CD4-positive, CD25-positive, alpha-beta regulatory T cell (primary cell): ENCODE measurements around the gene ANXA9. TPM values are rescaled to one million over a fixed set of nuclear protein-coding genes. Genes with fewer than 3 reads are reported as not detected.

Experiments used
- ATAC-seq, 2 donors: fragments of 150-1000 bp; cut with Tn5 transposase; one replicate each; pipeline ENCODE4 v1.10.0; 2021; ENCODE audit warnings: low read depth in 2 of 2, moderate number of reproducible peaks in 2 of 2, moderate library complexity in 1 of 2
- DNase-seq, 3 donors: peaks; one replicate each; pipeline versions ENCODE4 v3.0.0 to v3.0.0-alpha.2; 2012 to 2022; ENCODE audit warnings: mixed read lengths in 1 of 3
- H3K27ac ChIP-seq: one replicate; pipeline ENCODE4 v1.7.0; 2013; ENCODE audit warnings: mild to moderate bottlenecking, low read length; ENCODE audit not compliant: insufficient read depth, poor library complexity, severe bottlenecking
- H3K27me3 ChIP-seq: one replicate; pipeline ENCODE4 v1.7.0; 2013; ENCODE audit warnings: low read length; ENCODE audit not compliant: control insufficient read depth, insufficient read depth
- H3K36me3 ChIP-seq: one replicate; pipeline ENCODE4 v1.7.0; 2013; ENCODE audit warnings: mild to moderate bottlenecking, low read length, moderate library complexity; ENCODE audit not compliant: control insufficient read depth, insufficient read depth
- H3K4me1 ChIP-seq: 2 replicates; pipeline ENCODE4 v1.7.0; 2013; ENCODE audit warnings: mild to moderate bottlenecking, low read length; ENCODE audit not compliant: insufficient read depth, control insufficient read depth, poor library complexity, severe bottlenecking
- H3K4me3 ChIP-seq: one replicate; pipeline ENCODE4 v1.7.0; 2013; ENCODE audit warnings: low read depth, mild to moderate bottlenecking, low read length, moderate library complexity
- H3K9me3 ChIP-seq, 2 experiments: 1 replicate in 1 of 2; 2 replicates in 1 of 2; pipeline ENCODE4 v1.7.0; 2013; ENCODE audit warnings: low read length in 2 of 2, mild to moderate bottlenecking in 1 of 2, moderate library complexity in 1 of 2; ENCODE audit not compliant: control insufficient read depth in 2 of 2
- H3K27ac Mint-ChIP-seq, 3 donors: one replicate each; pipeline ENCODE4 v1.8.0; 2020 to 2022; ENCODE audit warnings: mild to moderate bottlenecking in 3 of 3, mixed read lengths in 3 of 3, moderate library complexity in 2 of 3
- H3K27me3 Mint-ChIP-seq: one replicate; pipeline ENCODE4 v1.8.0; 2022; ENCODE audit warnings: mild to moderate bottlenecking, mixed read lengths
- H3K36me3 Mint-ChIP-seq: one replicate; pipeline ENCODE4 v1.8.0; 2020; ENCODE audit warnings: mixed read lengths
- H3K4me1 Mint-ChIP-seq, 4 donors: one replicate each; pipeline ENCODE4 v1.8.0; 2020 to 2022; ENCODE audit warnings: mixed read lengths in 4 of 4, mild to moderate bottlenecking in 1 of 4
- H3K4me3 Mint-ChIP-seq, 4 donors: one replicate each; pipeline ENCODE4 v1.8.0; 2020 to 2022; ENCODE audit warnings: mild to moderate bottlenecking in 4 of 4, mixed read lengths in 4 of 4, moderate library complexity in 3 of 4
- H3K9me3 Mint-ChIP-seq, 7 donors: one replicate each; pipeline ENCODE4 v1.8.0; 2020 to 2022; ENCODE audit warnings: mixed read lengths in 7 of 7, mild to moderate bottlenecking in 3 of 7, moderate library complexity in 2 of 7
- polyA plus RNA-seq, 4 donors: library from polyadenylated mRNA; unstranded; fragments of 300-500 nt; fragmentation: Illumina TruSeq; gene quantifications; one replicate each; pipeline ENCODE4 v1.2.3, GENCODE V29; 2021
- total RNA-seq: library from RNA; stranded (reverse); gene quantifications from one replicate; pipeline ENCODE4 v1.2.3, GENCODE V29; 2022

Gene ANXA9
- total and polyA plus RNA-seq, 5 donors from 2014 or later: not detected

DNA sequence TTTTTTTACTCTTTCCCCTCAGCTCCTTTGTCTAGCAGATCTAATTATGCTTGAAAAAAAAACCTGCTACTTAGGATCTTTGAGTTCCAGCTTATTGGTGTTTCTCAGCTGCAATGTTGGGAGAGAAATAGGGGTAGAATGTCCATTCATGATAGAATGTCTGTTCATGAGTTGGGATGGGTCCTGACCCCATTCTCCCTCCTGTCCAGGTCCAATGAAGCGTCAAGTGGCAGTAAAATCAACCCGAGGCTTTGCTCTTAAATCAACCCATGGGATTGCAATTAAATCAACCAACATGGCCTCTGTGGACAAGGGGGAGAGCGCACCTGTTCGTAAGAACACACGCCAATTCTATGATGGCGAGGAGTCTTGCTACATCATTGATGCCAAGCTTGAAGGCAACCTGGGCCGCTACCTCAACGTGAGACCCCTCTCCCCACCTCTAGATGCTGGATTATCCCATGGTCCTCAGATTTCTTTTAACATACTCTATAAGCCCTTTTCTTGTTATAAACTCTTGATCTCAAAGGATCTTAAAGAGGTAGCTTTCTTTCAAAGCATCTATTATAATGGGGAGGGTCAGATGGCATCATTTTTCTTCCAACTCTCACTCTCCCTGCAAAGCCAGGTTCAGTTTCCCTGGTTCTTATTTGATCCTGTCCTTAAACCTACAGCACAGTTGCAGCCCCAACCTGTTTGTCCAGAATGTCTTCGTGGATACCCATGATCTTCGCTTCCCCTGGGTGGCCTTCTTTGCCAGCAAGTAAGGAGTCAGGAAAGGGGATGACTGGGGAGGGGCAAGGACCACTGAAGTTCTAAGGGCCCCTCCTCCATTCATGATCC is 18.6 kb upstream of the ANXA9 start:
- Histone ChIP-seq H3K27me3 (no peaks in the 10 kb centered on the region), H3K4me3 (no peak overlapping the region), H3K4me1 (no peaks in the 10 kb centered on the region), H3K27ac (no peak overlapping the region), H3K36me3 (peaks cover 91% of the 10 kb centered on the region), H3K9me3 (no peaks in the 10 kb centered on the region)
- Mint-ChIP-seq H3K36me3 (peaks cover 59% of the 10 kb centered on the region), H3K4me3 (no peak overlapping the region), H3K4me1 (peaks cover 0 to 4% (median 2%) of the 10 kb centered on the region in 4 donors), H3K27ac (peak overlapping the region in 1 of 3 donors; percentile 72), H3K27me3 (no peaks in the 10 kb centered on the region), H3K9me3 (no peaks in the 10 kb centered on the region)
- ATAC-seq: no peak
- DNase-seq: no peak

DNA sequence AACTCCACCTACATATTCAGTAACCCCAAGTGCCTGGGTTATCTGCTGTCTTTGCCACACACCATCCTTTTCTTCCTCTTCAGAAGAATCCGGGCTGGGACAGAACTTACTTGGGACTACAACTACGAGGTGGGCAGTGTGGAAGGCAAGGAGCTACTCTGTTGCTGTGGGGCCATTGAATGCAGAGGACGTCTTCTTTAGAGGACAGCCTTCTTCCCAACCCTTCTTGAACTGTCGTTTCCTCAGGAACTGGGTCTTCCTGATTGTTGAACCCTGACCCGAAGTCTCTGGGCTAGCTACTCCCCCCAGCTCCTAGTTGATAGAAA is 18.0 kb upstream of the ANXA9 start:
- DNase-seq (no peak), ATAC-seq (no peak)
- Histone ChIP-seq H3K4me3 (no peak overlapping the region), H3K27ac (no peak overlapping the region), H3K9me3 (no peaks in the 10 kb centered on the region), H3K36me3 (peaks cover 93% of the 10 kb centered on the region), H3K27me3 (no peaks in the 10 kb centered on the region), H3K4me1 (no peaks in the 10 kb centered on the region)
- no peaks in the 10 kb centered on the region for H3K9me3 Mint-ChIP-seq
- H3K4me1 Mint-ChIP-seq: peaks cover 0 to 9% (median 7%) of the 10 kb centered on the region in 4 donors
- H3K27ac Mint-ChIP-seq: peak overlapping the region in 1 of 3 donors; percentile 72
- H3K4me3 Mint-ChIP-seq: no peak overlapping the region
- no peaks in the 10 kb centered on the region for H3K27me3 Mint-ChIP-seq
- peaks cover 61% of the 10 kb centered on the region for H3K36me3 Mint-ChIP-seq

DNA sequence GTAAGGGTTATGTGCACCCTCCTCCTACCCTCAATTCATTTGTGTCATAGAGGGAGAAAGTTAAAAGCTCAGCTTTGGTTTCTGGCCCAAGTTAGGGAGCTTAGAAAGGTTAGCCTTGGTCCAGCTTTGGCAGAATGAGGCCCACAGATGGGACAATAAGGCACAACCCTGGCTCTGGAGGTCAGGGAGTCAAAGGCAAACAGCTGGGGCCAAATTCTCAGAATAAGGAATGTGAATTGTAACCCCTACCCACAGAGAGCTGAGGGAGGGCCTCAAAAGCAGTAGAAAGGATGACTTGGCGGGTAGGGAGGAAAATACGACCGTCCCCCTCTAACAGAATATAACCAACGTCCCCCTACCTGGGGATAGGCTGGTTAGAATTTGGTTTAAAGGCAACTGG is 16.5 kb upstream of the ANXA9 start:
- no peaks in the 10 kb centered on the region for H3K27me3 Mint-ChIP-seq
- ATAC-seq: no peak
- peaks cover 80% of the 10 kb centered on the region for H3K36me3 ChIP-seq

DNA sequence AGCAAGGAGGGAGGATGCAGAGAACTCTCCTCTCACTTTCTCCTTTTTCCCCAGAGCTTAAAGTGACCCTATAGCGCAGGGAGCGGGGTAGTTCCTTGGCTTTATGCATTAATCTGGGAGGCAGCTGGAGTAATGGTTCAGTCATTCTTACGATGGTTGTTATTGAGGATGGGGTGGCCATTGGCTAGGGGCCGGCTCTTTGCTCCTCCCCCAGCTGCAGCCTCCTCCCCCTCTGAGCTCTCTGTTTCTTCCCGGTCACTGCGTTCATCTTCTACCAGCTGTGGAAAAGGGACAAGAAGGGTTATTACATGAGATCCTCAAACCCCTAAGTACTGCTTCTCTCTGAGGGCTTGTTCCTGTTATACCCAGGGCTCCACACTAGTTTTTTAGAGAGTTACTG is 16.1 kb upstream of the ANXA9 start:
- H3K27ac Mint-ChIP-seq: no peak overlapping the region
- no peak overlapping the region for H3K4me3 ChIP-seq
- DNase-seq: no peak
- no peaks in the 10 kb centered on the region for H3K9me3 Mint-ChIP-seq
- peaks cover 49% of the 10 kb centered on the region for H3K36me3 Mint-ChIP-seq
- ATAC-seq: no peak
- no peaks in the 10 kb centered on the region for H3K27me3 ChIP-seq
- peaks cover 10 to 21% (median 16%) of the 10 kb centered on the region in 4 donors for H3K4me1 Mint-ChIP-seq
- H3K27ac ChIP-seq: no peak overlapping the region
- peaks cover 5% of the 10 kb centered on the region for H3K4me1 ChIP-seq
- H3K9me3 ChIP-seq: no peaks in the 10 kb centered on the region
- H3K36me3 ChIP-seq: peaks cover 76% of the 10 kb centered on the region
- no peaks in the 10 kb centered on the region for H3K27me3 Mint-ChIP-seq
- no peak overlapping the region for H3K4me3 Mint-ChIP-seq

More for the DNA sequence above, 16.5 kb upstream of the ANXA9 start:
- Mint-ChIP-seq H3K9me3 (no peaks in the 10 kb centered on the region), H3K36me3 (peaks cover 50% of the 10 kb centered on the region), H3K4me1 (peaks cover 7 to 17% (median 12%) of the 10 kb centered on the region in 4 donors), H3K27ac (no peak overlapping the region), H3K4me3 (no peak overlapping the region)
- Histone ChIP-seq H3K4me3 (no peak overlapping the region), H3K9me3 (no peaks in the 10 kb centered on the region), H3K27ac (no peak overlapping the region), H3K4me1 (peaks cover under 1% of the 10 kb centered on the region), H3K27me3 (no peaks in the 10 kb centered on the region)
- DNase-seq: no peak

DNA sequence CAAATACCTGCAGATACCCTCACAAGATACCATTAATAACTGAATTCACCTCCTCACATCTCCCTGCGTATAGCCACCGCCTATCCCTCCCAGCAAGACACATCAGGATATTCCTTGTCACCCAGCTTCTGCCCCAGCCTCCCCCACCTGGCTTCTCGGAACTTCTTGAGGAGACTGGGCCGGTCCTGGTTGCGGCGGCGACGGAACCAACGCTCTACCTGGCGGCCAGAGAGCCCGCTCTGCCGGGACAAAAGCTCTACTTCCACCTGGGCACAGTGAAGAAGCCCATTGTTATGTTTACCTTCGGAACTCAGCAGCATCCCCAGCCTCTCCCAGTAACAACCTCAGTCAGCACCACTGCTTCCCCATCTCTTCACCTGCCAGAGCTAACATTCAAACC is 14.2 kb upstream of the ANXA9 start:
- DNase-seq: no peak

DNA sequence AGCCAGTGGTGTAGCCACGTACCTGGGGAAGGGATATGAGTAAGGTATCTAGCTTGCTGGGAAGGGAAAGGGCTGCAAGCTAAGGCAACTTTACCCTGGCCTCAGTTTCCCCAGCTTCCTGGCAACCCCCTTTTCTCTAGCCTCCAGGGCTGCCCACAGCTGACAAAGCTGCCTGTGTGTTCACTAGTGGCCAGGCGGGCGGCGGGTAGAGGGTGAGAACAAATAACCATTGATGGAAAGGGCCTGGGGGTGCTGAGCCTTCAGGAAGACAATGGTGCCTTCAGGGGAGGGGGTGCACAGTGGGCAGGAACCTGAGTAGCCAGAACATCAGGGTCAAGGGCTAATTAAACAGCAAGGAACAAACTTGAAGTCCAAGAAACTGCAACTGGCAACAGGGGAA is 13.6 kb upstream of the ANXA9 start:
- H3K4me1 ChIP-seq: peaks cover 29% of the 10 kb centered on the region
- peaks cover 10 to 46% (median 39%) of the 10 kb centered on the region in 4 donors for H3K4me1 Mint-ChIP-seq
- H3K27ac ChIP-seq: no peak overlapping the region
- H3K4me3 Mint-ChIP-seq: peak overlapping the region in 1 of 4 donors; percentile 80
- no peak for DNase-seq
- peak overlapping the region in 1 of 3 donors; percentile 33 for H3K27ac Mint-ChIP-seq
- no peak for ATAC-seq
- H3K27me3 ChIP-seq: no peaks in the 10 kb centered on the region
- H3K9me3 ChIP-seq: no peaks in the 10 kb centered on the region
- no peak overlapping the region for H3K4me3 ChIP-seq
- no peaks in the 10 kb centered on the region for H3K9me3 Mint-ChIP-seq
- H3K27me3 Mint-ChIP-seq: no peaks in the 10 kb centered on the region
- H3K36me3 ChIP-seq: peaks cover 54% of the 10 kb centered on the region
- peaks cover 37% of the 10 kb centered on the region for H3K36me3 Mint-ChIP-seq

More for the DNA sequence above, 14.2 kb upstream of the ANXA9 start:
- Mint-ChIP-seq H3K4me1 (peaks cover 10 to 41% (median 34%) of the 10 kb centered on the region in 4 donors), H3K9me3 (no peaks in the 10 kb centered on the region), H3K4me3 (peak overlapping the region in 1 of 4 donors; percentile 80), H3K27me3 (no peaks in the 10 kb centered on the region), H3K27ac (peak overlapping the region in 1 of 3 donors; percentile 35), H3K36me3 (peaks cover 42% of the 10 kb centered on the region)
- Histone ChIP-seq H3K27ac (no peak overlapping the region), H3K27me3 (no peaks in the 10 kb centered on the region), H3K4me3 (no peak overlapping the region), H3K36me3 (peaks cover 59% of the 10 kb centered on the region), H3K4me1 (peaks cover 24% of the 10 kb centered on the region), H3K9me3 (no peaks in the 10 kb centered on the region)
- ATAC-seq: no peak

DNA sequence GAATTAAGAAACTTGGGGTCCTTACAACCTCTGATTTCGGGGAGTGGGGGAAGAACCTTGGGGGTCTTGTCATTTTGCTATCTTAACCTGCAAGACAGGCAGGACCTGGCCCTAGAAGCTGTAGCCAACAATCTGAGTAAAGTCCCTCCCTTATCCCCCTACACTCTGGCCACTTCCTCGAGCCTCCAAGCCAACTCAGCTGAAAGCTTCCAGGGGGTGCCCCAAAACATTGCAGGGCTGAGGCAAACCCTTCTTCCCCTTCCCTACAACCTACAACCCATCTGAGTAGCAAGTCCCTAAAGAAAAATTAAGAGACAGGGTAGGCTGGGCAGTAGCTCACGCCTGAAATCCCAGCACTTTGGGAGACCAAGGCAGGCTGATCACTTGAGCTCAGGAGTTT is 12.5 kb upstream of the ANXA9 start:
- Histone ChIP-seq H3K9me3 (no peaks in the 10 kb centered on the region), H3K27ac (no peak overlapping the region), H3K36me3 (peaks cover 42% of the 10 kb centered on the region), H3K4me3 (no peak overlapping the region), H3K27me3 (no peaks in the 10 kb centered on the region), H3K4me1 (peaks cover 34% of the 10 kb centered on the region)
- Mint-ChIP-seq H3K27ac (no peak overlapping the region), H3K9me3 (no peaks in the 10 kb centered on the region), H3K27me3 (no peaks in the 10 kb centered on the region), H3K36me3 (peaks cover 28% of the 10 kb centered on the region), H3K4me3 (peak overlapping the region in 2 of 4 donors; percentile 16 to 91), H3K4me1 (peaks cover 10 to 49% (median 41%) of the 10 kb centered on the region in 4 donors)
- DNase-seq (no peak), ATAC-seq (no peak)
